MM.1S (cell line): Measurements from ENCODE around the gene CD164L2.

Experiments used
- CTCF ChIP-seq: fragments of 300-600 bp; sonication (generic); IDR thresholded peaks from 2 replicates; pipeline ENCODE4 v1.5.1; 2016; ENCODE audit warnings: antibody characterized with exemption, low read length, mixed read lengths
- EZH2 ChIP-seq: fragments of 300-600 bp; sonication (generic); optimal IDR thresholded peaks from 2 replicates; pipeline ENCODE3; 2017; ENCODE audit warnings: low read depth, mild to moderate bottlenecking, antibody characterized with exemption, low read length, mixed read lengths

GRCh38 chr1:27416387-27417111, 33.4 kb upstream of the CD164L2 start:
- TF ChIP-seq CTCF (peak; percentile 84), EZH2 (no peak)
